ENCODE data around the gene NDEL1.

NDEL1 gene

DNA sequence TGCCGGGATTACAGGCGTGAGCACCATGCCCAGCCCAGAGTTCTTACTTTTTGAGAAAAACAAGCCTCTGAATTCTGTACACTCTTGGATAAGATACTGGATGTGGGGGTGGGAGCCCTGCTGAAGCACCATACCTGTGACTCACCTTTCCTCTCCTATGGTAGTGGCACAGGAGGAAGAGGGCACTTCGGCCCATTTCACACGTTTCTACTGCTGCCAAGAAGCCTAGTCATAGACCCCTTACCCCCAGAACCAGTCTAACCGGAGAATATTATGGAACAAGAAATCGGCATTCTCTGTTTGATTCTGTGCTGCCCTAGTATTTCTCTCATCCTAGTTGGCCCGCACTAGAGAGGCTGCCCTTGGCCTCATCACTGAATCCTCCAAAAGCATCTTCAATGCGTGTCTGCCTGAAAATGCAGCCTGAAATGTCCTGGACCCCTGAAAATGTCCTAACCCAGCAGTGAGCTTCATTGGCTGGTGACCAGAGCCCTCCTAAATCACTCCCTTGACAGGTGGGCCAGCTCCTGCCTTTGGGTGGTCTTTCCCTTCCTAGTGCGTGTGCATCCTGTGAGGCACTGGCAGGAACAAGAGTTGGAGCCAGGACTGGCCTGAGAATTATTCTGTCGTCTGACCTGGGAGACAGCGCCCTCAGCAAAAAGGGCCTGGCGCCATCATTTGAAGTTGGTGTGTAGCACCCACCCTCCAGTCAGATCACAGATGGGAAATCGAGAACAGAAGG lies 37.9 kb downstream of the NDEL1 start:
- H3K27ac ChIP-seq = no peak overlapping the region
- no peak for TF ChIP-seq POLR2AphosphoS5 (IDR thresholded peaks at IDR 0.05; ENCODE audit: borderline replicate concordance, low read depth, low read length)
- no peak for TF ChIP-seq EZH2 (IDR thresholded peaks at IDR 0.05)
- no peak for TF ChIP-seq FOXP2 (optimal IDR thresholded peaks at IDR 0.05; ENCODE audit: control extremely low read depth, extremely low read length, insufficient read depth)
- H3K9ac ChIP-seq (ENCODE audit: insufficient read length) = no peak overlapping the region
- peaks cover 63% of the 10 kb centered on the region for H3K36me3 ChIP-seq (ENCODE audit: insufficient read depth, low read length)
- H3K9me3 ChIP-seq (ENCODE audit: low read depth, low read length) = no peaks in the 10 kb centered on the region
- no peak overlapping the region for H3K4me3 ChIP-seq
- no peak for DNase-seq (ENCODE audit: low read depth, low spot score)

DNA sequence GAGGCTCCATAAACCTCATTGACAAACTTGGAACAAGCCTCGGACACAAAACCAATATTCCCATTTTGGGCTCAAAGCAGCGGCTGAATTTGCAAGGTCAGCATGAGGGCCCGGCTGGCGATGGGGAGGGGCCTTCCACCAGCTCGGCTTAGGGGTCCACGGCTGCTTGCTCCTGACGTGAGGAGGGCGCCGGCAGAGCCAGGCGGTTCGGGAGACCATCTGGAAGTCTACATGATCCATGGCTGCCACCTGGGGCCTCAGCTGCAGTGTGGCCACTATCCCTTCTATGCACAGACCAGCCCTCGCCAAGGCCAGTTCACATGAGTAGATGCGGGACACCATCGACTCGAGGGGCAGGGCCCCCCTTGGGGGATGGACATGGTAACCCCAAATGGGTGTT lies 39.1 kb downstream of the NDEL1 start:
- no peak overlapping the region for H3K27ac ChIP-seq
- no peak overlapping the region for H3K4me3 ChIP-seq
- H3K36me3 ChIP-seq (ENCODE audit: insufficient read depth, low read length) = peaks cover 75% of the 10 kb centered on the region
- no peak for DNase-seq (ENCODE audit: low read depth, low spot score)
- H3K9me3 ChIP-seq (ENCODE audit: low read depth, low read length) = no peaks in the 10 kb centered on the region
- no peak overlapping the region for H3K9ac ChIP-seq (ENCODE audit: insufficient read length)
- TF ChIP-seq EZH2 (IDR thresholded peaks at IDR 0.05) (no peak), POLR2AphosphoS5 (IDR thresholded peaks at IDR 0.05; ENCODE audit: borderline replicate concordance, low read depth, low read length) (no peak), FOXP2 (optimal IDR thresholded peaks at IDR 0.05; ENCODE audit: control extremely low read depth, extremely low read length, insufficient read depth) (no peak)

DNA sequence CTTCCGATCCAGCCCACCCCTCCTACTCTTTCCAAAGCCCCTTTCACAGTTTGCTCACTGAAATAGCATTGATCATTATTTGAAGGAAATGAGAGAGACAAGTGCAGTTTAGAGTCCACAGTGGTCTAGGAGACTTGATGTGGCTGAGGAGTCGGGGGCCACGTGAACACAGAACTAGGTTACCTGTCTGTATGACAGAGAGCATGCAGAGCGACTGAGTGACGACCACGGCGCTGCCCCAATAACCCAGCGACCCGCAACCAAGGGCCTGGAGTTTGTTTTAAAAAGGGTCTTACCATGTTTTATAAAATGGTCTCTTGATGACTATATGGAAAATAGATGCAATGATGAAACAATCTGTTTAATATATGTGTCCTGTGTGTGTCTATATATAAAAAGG lies 39.5 kb downstream of the NDEL1 start:
- H3K36me3 ChIP-seq (ENCODE audit: insufficient read depth, low read length) = peaks cover 79% of the 10 kb centered on the region
- TF ChIP-seq FOXP2 (optimal IDR thresholded peaks at IDR 0.05; ENCODE audit: control extremely low read depth, extremely low read length, insufficient read depth) (no peak), EZH2 (IDR thresholded peaks at IDR 0.05) (no peak), POLR2AphosphoS5 (IDR thresholded peaks at IDR 0.05; ENCODE audit: borderline replicate concordance, low read depth, low read length) (no peak)
- no peak overlapping the region for H3K9ac ChIP-seq (ENCODE audit: insufficient read length)
- no peaks in the 10 kb centered on the region for H3K9me3 ChIP-seq (ENCODE audit: low read depth, low read length)
- H3K4me3 ChIP-seq = no peak overlapping the region
- H3K27ac ChIP-seq = no peak overlapping the region
- DNase-seq (ENCODE audit: low read depth, low spot score) = no peak

DNA sequence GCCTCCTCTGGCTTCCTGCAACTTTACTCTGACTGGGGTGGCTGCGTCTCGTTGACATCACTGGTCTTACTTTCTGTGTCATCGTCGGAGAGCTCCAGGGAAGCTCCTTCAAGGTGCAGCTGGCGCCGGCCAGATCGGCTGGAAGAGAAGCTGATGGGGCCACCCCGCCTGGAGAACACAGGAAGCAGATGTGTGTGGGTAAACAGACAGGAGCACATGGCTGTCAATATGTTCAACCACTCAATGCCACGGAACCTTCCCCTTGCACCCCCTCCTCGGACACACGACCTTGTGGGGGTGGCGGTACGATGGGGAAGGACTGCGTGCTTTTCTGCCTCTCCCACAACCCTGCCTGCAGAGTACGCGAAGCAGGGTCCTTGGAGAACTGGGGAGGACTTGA lies 40.1 kb downstream of the NDEL1 start:
- DNase-seq (ENCODE audit: low read depth, low spot score) = no peak
- no peak overlapping the region; the same call in 1 of the 2 replicates for H3K27ac ChIP-seq
- H3K9ac ChIP-seq (ENCODE audit: insufficient read length) = no peak overlapping the region
- H3K4me3 ChIP-seq = no peak overlapping the region
- H3K36me3 ChIP-seq (ENCODE audit: insufficient read depth, low read length) = peaks cover 85% of the 10 kb centered on the region
- TF ChIP-seq POLR2AphosphoS5 (IDR thresholded peaks at IDR 0.05; ENCODE audit: borderline replicate concordance, low read depth, low read length) (no peak), FOXP2 (optimal IDR thresholded peaks at IDR 0.05; ENCODE audit: control extremely low read depth, extremely low read length, insufficient read depth) (no peak), EZH2 (IDR thresholded peaks at IDR 0.05) (no peak)
- no peaks in the 10 kb centered on the region for H3K9me3 ChIP-seq (ENCODE audit: low read depth, low read length)

DNA sequence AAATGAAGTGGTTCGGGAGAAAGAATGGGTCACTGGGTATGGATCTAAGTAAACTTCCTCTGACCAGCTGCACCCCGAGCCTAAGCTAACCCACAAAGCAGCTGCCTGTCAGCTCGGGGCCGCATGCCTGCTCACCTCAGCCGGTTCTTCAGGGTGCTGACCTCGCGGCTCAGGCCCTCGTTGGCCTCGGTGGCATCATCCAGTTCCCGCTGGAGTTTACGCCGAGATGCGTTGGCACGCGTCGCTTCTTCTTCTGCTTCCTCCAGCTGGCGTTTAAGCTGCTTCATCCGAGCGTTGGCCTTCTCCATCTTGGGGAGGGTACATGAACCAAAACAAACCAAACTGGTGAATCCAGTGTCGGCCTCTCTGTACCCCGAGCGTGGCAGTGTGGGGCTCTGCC lies 41.1 kb downstream of the NDEL1 start:
- Histone ChIP-seq H3K9me3 (ENCODE audit: low read depth, low read length) (no peaks in the 10 kb centered on the region), H3K9ac (ENCODE audit: insufficient read length) (no peak overlapping the region), H3K36me3 (ENCODE audit: insufficient read depth, low read length) (peaks cover 90% of the 10 kb centered on the region), H3K4me3 (no peak overlapping the region), H3K27ac (no peak overlapping the region)
- no peak for DNase-seq (ENCODE audit: low read depth, low spot score)
- TF ChIP-seq FOXP2 (optimal IDR thresholded peaks at IDR 0.05; ENCODE audit: control extremely low read depth, extremely low read length, insufficient read depth) (no peak), EZH2 (IDR thresholded peaks at IDR 0.05) (no peak), POLR2AphosphoS5 (IDR thresholded peaks at IDR 0.05; ENCODE audit: borderline replicate concordance, low read depth, low read length) (no peak)

DNA sequence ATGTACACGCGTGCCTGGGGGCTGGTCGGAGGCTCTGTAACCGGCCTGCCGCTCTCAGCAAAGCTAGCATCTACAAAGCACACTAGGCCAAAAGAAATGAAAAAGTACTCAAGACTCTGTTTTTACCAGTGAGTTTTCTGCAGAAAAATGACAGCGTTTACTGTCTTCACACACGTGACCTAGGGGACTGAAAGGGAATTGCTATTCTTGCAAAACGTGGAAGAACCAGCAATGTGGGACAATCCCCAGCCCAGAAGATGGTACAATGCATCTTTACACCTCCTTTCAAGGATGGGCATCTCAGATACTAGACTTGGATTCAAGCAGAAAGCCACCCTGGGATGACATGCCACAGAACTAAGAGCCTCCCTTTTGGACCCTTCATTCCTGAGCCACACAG lies 41.5 kb downstream of the NDEL1 start:
- H3K27ac ChIP-seq = no peak overlapping the region
- no peak for DNase-seq (ENCODE audit: low read depth, low spot score)
- TF ChIP-seq EZH2 (IDR thresholded peaks at IDR 0.05) (no peak), FOXP2 (optimal IDR thresholded peaks at IDR 0.05; ENCODE audit: control extremely low read depth, extremely low read length, insufficient read depth) (no peak), POLR2AphosphoS5 (IDR thresholded peaks at IDR 0.05; ENCODE audit: borderline replicate concordance, low read depth, low read length) (no peak)
- no peaks in the 10 kb centered on the region for H3K9me3 ChIP-seq (ENCODE audit: low read depth, low read length)
- peaks cover 90% of the 10 kb centered on the region for H3K36me3 ChIP-seq (ENCODE audit: insufficient read depth, low read length)
- H3K9ac ChIP-seq (ENCODE audit: insufficient read length) = no peak overlapping the region
- H3K4me3 ChIP-seq = no peak overlapping the region

DNA sequence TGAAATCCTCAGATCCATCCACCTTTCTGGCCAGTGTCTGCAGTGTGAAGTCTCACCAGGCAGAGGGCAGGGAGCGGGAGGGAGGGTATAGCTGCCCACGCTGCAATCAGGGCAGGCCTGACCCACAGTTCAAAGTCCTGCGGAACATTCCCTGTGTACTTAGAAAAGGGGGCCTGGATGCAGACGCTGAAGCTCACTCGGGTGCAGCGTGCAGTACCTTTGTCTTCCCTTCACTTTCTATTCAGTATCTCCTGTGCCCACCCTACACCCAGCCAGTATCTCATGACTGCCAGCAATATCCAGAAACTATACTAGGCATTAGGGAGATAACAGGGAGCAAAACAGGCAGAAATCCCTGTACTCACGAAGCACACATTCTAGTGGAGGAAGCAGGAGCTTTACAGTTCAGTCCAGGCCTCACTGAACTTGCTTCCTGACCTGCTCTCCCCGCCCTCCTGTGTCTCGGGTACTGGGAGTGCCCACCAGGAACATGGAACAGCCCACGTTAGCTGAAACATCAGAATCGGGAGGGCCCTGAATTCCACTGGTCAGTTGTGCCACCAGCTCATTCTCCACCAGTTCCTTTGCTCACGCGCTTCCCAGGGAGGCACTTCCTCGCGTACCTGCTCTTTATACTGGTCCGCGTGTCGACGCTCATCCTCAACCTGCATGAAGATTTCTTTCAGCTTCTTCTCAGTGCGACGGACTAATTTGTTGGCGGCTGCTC lies 42.2 kb downstream of the NDEL1 start:
- TF ChIP-seq POLR2AphosphoS5 (IDR thresholded peaks at IDR 0.05; ENCODE audit: borderline replicate concordance, low read depth, low read length) = no peak
- Histone ChIP-seq H3K36me3 (ENCODE audit: insufficient read depth, low read length) (peaks cover 95% of the 10 kb centered on the region), H3K27ac (no peak overlapping the region), H3K4me3 (no peak overlapping the region), H3K9me3 (ENCODE audit: low read depth, low read length) (no peaks in the 10 kb centered on the region), H3K9ac (ENCODE audit: insufficient read length) (no peak overlapping the region)
- DNase-seq (ENCODE audit: low read depth, low spot score) = no peak

DNA sequence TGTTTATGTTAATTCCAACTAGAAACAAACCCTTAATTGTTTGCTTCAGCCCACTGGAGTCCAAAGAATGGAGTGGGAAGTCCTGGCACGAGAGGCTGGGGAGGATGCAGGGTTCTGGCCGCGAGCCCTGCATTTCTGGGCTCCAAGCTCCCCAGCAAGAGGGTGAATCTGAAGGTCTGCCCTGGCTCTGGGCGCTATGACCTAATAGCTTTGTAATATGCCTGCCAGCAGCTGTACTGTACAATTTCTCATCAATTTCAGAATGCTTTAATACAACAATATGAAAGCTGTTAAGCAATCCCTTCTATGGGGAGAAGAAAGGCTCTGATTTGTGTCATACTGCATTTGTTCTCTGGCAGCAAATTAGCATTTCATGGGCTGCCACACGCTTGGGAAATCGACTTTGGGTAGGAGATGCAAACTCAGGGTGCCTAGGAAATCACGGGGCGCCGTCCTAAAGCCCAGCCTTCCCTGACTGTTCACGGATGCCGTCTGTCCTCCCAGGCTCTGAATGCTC lies 43.8 kb downstream of the NDEL1 start:
- Histone ChIP-seq H3K9ac (ENCODE audit: insufficient read length) (no peak overlapping the region), H3K4me3 (no peak overlapping the region), H3K36me3 (ENCODE audit: insufficient read depth, low read length) (peaks cover 96% of the 10 kb centered on the region), H3K27ac (no peak overlapping the region), H3K9me3 (ENCODE audit: low read depth, low read length) (no peaks in the 10 kb centered on the region)
- DNase-seq (ENCODE audit: low read depth, low spot score) = no peak
- TF ChIP-seq POLR2AphosphoS5 (IDR thresholded peaks at IDR 0.05; ENCODE audit: borderline replicate concordance, low read depth, low read length) (no peak), FOXP2 (optimal IDR thresholded peaks at IDR 0.05; ENCODE audit: control extremely low read depth, extremely low read length, insufficient read depth) (no peak), EZH2 (IDR thresholded peaks at IDR 0.05) (no peak)

All from SK-N-MC (cell line).